GM10847 (cell line): Measurements from ENCODE around the gene RPN2.

Experiments
- POLR2A ChIP-seq: IDR thresholded peaks from 2 replicates; pipeline ENCODE4 v1.6.1; 2011; ENCODE audit not compliant: insufficient read length; ENCODE audit errors: extremely low read depth

Gene RPN2

DNA sequence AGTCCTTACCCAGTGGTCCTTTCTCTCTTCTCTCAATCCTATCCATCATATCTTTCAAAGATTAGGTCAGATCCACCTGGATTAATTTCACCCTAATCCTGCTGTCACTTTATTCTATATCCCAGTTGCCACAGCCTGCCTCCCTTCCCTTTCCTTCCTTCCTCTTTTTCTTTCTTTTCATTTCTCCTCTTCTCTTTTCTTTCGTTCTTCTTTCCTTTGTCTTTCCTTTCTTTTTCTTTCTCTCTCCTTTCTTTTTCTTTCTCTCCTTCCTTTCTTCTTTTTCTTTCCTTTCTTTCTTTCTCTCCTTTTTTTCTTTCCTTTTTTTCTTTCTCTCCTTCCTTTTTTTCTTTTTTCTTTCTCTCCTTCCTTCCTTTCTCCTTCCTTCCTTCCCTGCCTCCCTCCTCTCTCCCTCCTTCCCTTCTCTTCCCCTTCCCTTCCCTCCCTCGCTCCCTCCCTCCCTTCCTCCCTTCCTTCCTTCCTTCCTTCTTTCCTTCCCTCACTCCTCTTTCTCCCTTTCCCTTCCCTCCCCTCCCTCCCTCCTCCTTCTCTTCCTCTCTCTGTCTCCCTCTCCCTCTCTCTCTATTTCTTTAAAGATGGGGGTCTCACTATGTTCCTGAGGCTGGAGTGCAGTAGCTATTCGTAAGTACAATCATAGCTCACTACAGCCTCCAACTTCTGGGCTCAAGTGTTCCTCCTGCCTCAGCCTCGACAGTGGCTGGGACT lies 15.1 kb upstream of the RPN2 start:
- no peak for TF ChIP-seq POLR2A

DNA sequence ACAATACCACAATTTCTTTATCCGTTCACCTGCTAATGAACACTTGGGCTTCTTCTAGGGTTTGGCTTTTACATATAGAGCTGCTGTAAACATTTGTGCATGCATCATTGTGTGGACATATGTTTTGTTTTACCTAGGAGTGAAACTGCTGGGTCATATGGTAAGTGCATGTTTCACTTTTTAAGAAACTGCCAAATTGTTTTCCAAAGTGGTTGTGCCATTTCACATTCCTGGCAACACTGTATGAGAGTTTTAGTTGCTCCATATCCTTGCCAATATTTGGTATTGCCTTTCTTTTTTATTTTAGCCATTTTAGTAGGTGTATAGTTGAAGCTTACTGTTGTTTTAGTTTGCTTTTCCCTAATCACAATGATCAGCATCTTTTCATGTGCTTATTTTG lies 14.1 kb upstream of the RPN2 start:
- no peak for TF ChIP-seq POLR2A

DNA sequence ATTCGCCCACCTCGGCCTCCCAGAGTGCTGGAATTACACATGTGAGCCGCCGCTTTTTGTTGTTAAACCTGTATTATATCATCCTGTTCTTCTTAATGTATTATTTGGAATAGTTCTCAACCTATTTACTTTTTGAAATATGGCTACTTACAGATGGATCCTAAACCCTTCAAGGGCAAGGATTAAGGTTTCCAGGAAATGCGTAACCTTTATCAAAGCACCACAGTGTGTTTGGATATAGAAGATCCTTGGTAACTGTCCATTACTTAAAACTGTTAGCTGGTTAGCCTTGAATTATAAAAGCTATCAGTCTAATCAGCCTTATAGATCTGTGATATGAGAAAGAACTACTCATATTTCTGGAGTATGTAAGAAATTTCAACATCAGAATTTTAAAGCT lies 12.3 kb upstream of the RPN2 start:
- TF ChIP-seq POLR2A, result no peak

DNA sequence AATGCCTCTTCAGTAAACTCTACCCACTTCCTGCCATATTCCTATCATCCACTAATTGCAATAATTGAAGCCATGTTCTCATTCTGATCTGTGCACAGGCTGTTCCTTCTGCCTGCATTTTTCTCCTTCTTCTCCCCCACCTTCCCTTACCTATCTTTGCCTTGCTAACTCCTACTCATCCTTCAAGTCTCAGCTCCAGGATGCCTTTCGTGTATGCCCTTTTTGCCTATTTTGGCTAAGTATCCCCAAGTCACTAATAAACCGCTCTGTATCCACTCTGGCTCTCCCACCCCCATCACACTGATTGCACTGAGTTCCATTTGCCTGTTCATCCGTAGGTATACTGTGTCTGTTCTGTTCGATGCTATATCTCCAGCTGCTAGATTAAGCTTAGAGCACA lies 6.3 kb upstream of the RPN2 start:
- no peak for TF ChIP-seq POLR2A

DNA sequence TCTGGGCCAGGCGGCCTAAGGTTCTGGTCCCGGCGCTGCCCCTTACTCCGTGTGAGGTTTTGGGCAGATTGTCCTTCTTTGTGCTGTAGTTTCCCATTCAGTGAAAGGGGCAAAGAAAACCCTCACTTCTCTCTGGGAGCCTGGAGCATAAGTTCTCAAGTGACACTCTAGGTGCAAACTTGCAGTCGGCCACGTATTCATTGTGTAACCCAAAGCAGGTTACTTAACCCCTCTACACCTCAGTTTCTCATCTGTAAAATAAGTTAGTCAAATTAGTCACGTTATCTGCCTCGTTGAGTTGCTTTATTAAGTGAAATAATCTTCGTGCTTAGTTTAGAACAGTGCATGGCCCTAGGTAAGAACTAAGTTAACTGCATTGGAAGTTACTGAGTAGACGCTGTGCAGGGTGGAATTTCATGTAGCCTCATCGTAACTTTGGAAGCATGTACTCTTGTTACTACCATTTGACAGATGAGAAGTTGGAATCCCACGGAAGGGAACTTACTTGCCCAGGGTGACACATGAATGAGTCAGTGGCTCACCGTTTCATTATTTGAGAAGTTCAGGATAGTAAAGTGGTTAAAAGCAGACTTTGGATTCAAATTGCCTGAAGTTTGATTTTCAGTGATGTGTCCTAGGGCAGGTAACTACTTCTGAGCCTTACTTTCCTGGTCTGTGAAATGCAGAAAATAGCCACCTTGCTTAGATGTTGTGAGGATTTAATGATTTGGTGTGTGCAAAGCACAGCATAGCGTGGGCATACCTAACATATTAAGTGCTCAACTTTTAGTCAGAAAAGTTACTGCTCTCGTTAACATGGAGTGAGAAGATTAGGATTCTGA lies 774 bp downstream of the RPN2 start:
- no peak for TF ChIP-seq POLR2A

DNA sequence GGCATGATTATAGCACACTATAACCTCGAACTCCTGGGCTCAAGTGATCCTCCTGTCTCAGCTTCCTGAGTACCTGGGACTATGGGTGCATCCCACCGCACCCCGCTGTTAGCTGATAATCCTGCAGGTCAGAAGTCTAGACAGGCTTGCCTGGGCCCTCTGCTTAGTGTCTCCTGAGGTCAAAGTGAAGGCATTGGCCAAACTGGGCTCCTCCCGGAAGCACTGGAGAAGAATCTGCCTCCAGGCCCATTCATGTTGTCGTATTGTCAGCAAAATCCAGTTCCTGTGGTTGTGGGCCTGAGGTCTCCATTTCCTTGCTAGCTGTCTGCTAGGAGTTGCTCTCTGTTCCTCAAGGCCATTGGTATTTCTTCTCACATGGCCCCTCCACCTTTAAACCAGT lies 6.6 kb downstream of the RPN2 start:
- no peak for TF ChIP-seq POLR2A

DNA sequence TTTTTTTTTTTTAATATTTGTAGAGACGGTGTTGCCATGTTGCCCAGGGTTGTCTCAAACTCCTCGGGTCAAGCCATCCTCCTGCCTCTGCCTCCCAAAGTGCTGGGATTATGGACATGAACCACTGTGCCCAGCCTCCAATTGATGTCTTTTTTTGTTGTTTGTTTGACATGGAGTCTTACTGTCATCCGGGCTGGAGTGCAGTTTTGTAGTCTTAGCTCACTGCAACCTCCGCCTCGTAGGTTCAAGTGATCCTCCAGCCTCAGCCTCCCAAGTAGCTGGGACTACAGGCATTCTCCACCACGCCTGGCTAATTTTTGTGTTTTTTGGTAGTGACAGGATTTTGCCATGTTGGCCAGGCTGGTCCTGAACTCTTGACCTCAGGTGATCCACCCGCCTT lies 9.7 kb downstream of the RPN2 start:
- no peak for TF ChIP-seq POLR2A

DNA sequence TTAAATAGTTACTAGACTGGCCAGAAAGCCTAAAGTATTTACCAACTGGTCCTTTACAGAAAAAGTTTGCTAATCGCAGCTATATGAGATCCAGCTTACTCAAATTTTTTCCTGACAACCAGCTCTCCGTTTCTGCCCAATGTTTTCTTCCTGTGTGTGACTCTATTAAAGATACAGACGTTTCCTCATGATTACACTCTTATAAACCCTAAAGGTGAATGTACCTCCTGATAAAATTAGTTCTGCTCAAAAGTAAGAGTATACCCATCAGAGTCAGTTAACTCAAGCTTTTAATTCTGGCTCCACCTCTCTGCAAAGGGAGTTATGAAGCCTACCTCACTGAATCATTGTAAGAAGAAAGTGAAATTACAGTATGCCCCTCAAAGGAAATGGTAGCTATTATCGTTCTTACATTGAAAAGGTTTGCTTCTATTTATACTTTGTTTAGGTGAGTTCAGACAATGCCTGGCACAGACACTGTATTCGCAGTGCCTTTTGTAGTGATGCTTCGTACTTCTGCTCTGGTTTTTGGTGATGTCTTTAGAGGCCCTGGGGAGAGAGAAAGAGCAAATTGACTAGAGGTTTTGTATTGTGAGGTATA lies 10.4 kb downstream of the RPN2 start:
- no peak for TF ChIP-seq POLR2A

DNA sequence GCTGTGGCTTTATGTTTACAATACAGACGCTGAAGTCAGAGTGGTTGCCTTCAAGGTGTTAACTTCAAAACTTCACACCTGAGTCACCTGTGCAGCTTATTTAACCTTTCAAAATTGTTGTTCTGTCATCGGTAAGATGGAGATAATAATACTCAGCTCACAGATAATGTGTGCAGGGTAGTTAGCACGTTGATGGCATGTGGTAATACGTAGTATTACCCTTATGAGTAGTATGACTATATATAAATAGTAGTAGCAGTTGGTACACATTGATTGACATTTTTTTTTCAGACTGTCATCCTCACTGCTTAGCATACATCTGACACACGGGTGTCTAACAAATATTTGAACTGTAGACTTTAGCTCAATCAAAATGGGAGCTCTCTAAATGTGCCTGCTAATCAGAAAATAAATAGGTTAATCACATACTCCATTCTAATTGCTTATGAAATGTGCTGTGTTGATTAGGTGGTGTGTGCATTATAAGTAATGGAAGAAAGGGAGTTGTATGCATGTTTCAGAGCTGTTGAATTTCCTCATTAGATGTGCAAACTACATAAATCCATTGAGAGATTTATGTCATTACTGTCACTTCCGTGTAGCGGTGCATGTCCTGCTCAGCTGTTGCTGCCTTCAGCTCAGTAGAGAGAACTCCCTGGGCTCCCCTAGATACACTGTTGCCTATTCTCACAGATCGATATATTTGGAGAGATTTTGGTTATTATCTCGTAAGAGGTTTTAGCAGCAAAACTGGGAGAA lies 11.4 kb downstream of the RPN2 start:
- TF ChIP-seq POLR2A, result no peak

DNA sequence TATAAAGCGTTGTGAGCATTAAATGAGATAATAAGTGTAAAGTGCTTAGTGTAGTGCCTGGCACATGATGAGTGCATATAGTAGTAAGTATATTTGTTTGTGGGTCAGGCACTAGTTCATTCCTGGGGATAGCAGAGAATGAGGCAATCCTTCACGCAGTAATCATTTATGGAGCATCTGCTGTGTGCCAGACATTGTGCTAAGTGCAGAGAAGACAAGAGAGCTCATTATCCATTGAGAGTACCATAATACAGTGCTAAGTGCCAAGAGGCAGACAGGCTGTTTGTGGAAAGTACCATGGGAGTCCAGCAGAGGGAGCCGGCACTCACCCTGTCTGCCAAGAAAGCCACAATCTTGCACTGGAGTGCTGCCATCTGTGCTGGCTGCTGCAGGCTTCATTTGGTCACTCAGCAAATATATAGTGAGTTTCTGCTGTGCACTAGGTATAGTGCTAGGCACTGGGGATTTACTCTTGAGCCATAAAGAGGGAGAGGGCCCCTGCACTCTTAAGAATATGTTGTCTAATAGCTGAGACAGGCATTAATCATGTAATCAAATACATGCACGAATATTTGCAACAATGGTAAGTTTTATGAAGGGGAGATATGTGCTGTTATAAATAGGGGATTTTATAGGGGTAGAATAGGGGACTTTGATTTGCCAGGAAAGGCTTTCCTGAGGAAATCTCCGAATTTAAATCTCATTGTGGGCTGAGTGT lies 13.2 kb downstream of the RPN2 start:
- TF ChIP-seq POLR2A, result no peak

DNA sequence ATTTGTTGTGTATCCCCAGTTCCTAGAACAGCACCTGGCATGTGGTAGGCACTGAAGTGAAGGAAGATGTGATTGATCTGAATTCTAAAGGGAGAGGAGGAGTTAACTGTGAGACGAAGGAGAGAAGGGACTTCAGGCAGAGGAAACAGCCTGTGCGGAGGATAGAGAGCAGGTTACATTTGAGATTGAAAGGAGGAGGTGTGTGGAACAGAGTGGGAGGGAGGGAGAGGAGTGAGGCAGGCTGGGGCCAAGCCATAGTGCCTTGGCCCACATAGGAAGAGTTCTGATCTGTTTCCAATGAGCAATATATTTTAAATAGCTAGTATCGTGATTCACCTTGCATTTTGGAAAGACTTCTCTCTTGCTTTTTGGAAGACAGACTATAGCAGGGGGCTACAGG lies 14.1 kb downstream of the RPN2 start:
- TF ChIP-seq POLR2A, result no peak

DNA sequence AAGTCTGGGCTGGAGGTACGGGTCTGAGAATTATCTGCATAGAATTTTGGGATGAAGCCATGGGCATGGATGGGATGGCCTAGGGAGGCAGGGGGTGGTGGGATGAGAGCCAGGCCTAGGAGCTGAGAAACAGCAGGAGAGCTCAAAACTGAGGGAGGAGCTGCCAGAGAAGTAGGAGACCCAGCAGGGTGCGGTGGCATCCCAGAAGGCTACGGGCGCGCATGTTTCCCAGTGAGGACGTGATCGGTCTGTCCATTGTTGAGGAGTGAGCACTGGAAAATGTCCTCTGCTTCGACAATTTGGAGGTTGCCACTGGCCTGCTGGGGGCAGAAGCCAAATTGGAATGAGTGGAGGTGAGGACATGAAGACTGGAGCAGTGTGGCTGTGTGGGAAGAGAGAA lies 14.7 kb downstream of the RPN2 start:
- TF ChIP-seq POLR2A, result no peak

DNA sequence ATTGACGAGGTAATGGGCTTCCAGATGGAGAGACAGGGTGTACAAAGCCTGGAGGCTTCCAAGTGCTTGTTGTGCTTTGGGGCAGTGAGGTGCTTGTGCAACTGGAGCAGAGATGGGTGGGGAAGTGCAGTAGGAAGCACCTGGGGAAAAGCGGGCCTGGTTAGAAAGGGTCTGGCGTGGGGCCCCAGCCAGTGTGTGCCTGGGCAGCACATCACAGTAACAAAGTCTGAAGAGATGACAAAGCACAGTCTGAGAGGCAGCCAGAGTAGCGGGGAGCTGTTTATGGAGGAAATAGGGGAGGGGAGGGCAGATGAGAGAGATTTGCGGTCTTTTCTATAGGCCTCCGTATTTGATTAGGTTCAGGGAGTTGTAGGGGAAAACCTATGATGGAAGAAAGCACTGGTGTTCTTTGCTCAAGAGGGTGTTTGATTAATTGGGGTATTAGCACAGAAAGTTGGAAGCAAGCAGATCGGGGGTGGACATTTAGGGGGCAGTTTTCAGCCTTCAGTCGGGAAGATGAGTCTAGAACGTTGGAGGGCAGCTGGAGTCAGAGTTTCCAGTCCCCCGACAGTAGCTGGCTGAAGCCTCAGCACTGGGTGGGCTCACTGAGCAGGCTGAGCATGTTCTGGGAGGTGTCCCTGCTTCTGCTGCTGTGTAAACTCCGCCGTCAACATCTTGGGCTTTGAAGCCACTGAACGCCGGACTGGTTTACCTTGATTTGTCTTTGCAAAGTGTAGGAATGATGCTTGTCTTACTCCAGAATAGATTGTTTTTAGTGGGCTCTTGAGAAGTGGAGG lies 15.7 kb downstream of the RPN2 start:
- TF ChIP-seq POLR2A, result no peak
